KMS-11 (cell line): ENCODE results near the gene CNIH4.

Experiments used
- H2AFZ ChIP-seq: fragments of 200-600 bp; sonication (generic); 2 replicates; pipeline ENCODE4 v1.6.1; 2016; ENCODE audit warnings: antibody characterized with exemption, mixed run types, low read depth
- H3K27ac ChIP-seq: fragments of 200-600 bp; sonication (generic); 2 replicates; pipeline ENCODE4 v1.6.1; 2016; ENCODE audit warnings: mild to moderate bottlenecking, mixed run types
- H3K27me3 ChIP-seq: fragments of 200-600 bp; sonication (generic); 2 replicates; pipeline ENCODE4 v1.6.1; 2017; ENCODE audit warnings: mild to moderate bottlenecking, low read depth, mixed run types, moderate library complexity; ENCODE audit not compliant: insufficient read depth
- H3K36me3 ChIP-seq: fragments of 200-600 bp; sonication (generic); 2 replicates; pipeline ENCODE4 v1.6.1; 2017; ENCODE audit warnings: mild to moderate bottlenecking, mixed run types; ENCODE audit not compliant: insufficient read depth
- H3K4me1 ChIP-seq: fragments of 200-600 bp; sonication (generic); 2 replicates; pipeline ENCODE4 v1.6.1; 2016; ENCODE audit warnings: mild to moderate bottlenecking, low read depth, mixed run types; ENCODE audit not compliant: poor library complexity, severe bottlenecking
- H3K4me2 ChIP-seq: fragments of 200-600 bp; sonication (generic); 2 replicates; pipeline ENCODE4 v1.7.0; 2016; ENCODE audit warnings: mild to moderate bottlenecking, mixed run types
- H3K4me3 ChIP-seq: fragments of 200-600 bp; sonication (generic); IDR thresholded peaks from 2 replicates; pipeline ENCODE4 v1.6.1; 2017; ENCODE audit warnings: low read depth, low read length, mixed read lengths; ENCODE audit not compliant: insufficient read depth
- H3K79me2 ChIP-seq: fragments of 200-600 bp; sonication (generic); 2 replicates; pipeline ENCODE4 v1.6.1; 2016; ENCODE audit warnings: low read depth, mixed run types; ENCODE audit not compliant: insufficient read depth
- H3K9ac ChIP-seq: fragments of 200-600 bp; sonication (generic); 2 replicates; pipeline ENCODE4 v1.6.1; 2016; ENCODE audit warnings: mild to moderate bottlenecking, mixed run types
- H4K20me1 ChIP-seq: fragments of 200-600 bp; sonication (generic); 2 replicates; pipeline ENCODE4 v1.6.1; 2016; ENCODE audit warnings: mild to moderate bottlenecking, mixed run types; ENCODE audit not compliant: insufficient read depth
- TF ChIP-seq, protein P1 (sequence below): fragments of 200-600 bp; sonication (generic); conservative IDR thresholded peaks from 2 replicates; pipeline ENCODE4 v1.6.1; 2017; ENCODE audit warnings: low read depth, mild to moderate bottlenecking, antibody characterized with exemption, low read length, moderate library complexity, mixed read lengths

Gene CNIH4

GRCh38 chr1:224387943-224388342 is 31.3 kb downstream of the CNIH4 start:
- Histone ChIP-seq H3K4me1 (no peaks in the 10 kb centered on the region), H3K4me3 (no peak overlapping the region), H3K27ac (no peak overlapping the region), H3K79me2 (no peaks in the 10 kb centered on the region), H3K4me2 (no peak overlapping the region), H3K9ac (no peak overlapping the region), H3K36me3 (no peaks in the 10 kb centered on the region), H2AFZ (no peak overlapping the region), H4K20me1 (no peaks in the 10 kb centered on the region), H3K27me3 (no peaks in the 10 kb centered on the region)
- TF ChIP-seq, protein P1, sequence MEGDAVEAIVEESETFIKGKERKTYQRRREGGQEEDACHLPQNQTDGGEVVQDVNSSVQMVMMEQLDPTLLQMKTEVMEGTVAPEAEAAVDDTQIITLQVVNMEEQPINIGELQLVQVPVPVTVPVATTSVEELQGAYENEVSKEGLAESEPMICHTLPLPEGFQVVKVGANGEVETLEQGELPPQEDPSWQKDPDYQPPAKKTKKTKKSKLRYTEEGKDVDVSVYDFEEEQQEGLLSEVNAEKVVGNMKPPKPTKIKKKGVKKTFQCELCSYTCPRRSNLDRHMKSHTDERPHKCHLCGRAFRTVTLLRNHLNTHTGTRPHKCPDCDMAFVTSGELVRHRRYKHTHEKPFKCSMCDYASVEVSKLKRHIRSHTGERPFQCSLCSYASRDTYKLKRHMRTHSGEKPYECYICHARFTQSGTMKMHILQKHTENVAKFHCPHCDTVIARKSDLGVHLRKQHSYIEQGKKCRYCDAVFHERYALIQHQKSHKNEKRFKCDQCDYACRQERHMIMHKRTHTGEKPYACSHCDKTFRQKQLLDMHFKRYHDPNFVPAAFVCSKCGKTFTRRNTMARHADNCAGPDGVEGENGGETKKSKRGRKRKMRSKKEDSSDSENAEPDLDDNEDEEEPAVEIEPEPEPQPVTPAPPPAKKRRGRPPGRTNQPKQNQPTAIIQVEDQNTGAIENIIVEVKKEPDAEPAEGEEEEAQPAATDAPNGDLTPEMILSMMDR: no peak

DNA sequence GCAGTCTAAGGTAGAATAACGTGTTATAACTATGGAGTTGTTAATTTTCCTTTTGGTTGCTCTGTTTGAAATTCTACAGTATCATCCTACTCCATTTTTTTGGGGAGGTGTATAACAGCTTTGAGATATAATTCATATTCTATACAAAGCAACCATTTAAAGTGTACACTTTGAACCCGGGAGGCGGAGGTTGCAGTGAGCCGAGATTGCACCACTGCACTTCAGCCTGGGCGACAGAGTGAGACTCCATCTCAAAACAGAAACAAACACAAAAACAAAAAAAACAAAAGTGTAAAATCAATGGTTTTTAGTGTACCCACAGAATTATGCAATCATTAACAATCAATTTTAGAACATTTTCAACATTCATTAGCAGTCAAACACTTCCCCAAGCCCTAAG is 33.8 kb downstream of the CNIH4 start:
- Histone ChIP-seq H3K27me3 (no peaks in the 10 kb centered on the region), H3K79me2 (no peaks in the 10 kb centered on the region), H3K36me3 (no peaks in the 10 kb centered on the region), H3K27ac (no peak overlapping the region), H3K9ac (no peak overlapping the region), H3K4me2 (no peak overlapping the region), H4K20me1 (no peaks in the 10 kb centered on the region), H3K4me1 (no peaks in the 10 kb centered on the region), H2AFZ (no peak overlapping the region), H3K4me3 (no peak overlapping the region)
- TF ChIP-seq, protein P1: no peak

GRCh38 chr1:224392411-224393249 is 36.0 kb downstream of the CNIH4 start:
- H3K27ac ChIP-seq: no peak overlapping the region
- no peaks in the 10 kb centered on the region for H4K20me1 ChIP-seq
- H3K9ac ChIP-seq: no peak overlapping the region
- no peaks in the 10 kb centered on the region for H3K79me2 ChIP-seq
- H2AFZ ChIP-seq: no peak overlapping the region
- H3K4me1 ChIP-seq: no peaks in the 10 kb centered on the region
- H3K4me2 ChIP-seq: no peak overlapping the region
- H3K27me3 ChIP-seq: no peaks in the 10 kb centered on the region
- H3K4me3 ChIP-seq: no peak overlapping the region
- TF ChIP-seq, protein P1: no peak
- H3K36me3 ChIP-seq: peaks cover under 1% of the 10 kb centered on the region; the same call in 1 of the 2 replicates

GRCh38 chr1:224393294-224393693 is 36.6 kb downstream of the CNIH4 start:
- no peak overlapping the region for H2AFZ ChIP-seq
- no peaks in the 10 kb centered on the region for H3K4me1 ChIP-seq
- TF ChIP-seq, protein P1: no peak
- no peak overlapping the region for H3K4me2 ChIP-seq
- H4K20me1 ChIP-seq: no peaks in the 10 kb centered on the region
- no peak overlapping the region for H3K27ac ChIP-seq
- H3K4me3 ChIP-seq: no peak overlapping the region
- H3K36me3 ChIP-seq: peaks cover 7% of the 10 kb centered on the region; the same call in 1 of the 2 replicates
- no peak overlapping the region for H3K9ac ChIP-seq
- H3K79me2 ChIP-seq: no peaks in the 10 kb centered on the region
- no peaks in the 10 kb centered on the region for H3K27me3 ChIP-seq
